EH (cell line): ENCODE results near the gene WDR89.
"Not testable (repeated sequence)": the region's sequence is repeated elsewhere in the genome, so short reads cannot be mapped to it uniquely, and the experiment has no call there.

Experiments
- DNase-seq: peaks from one replicate; pipeline ENCODE4 v3.0.0-alpha.2; 2015; ENCODE audit warnings: low read depth

WDR89 gene

GRCh38 chr14:63596998-63597658, 44.5 kb downstream of the WDR89 start:
- no peak for DNase-seq

- no peak for DNase-seq
These were observed 47.0 kb downstream of the WDR89 start for GRCh38 chr14:63594455-63595372.

- not testable (repeated sequence) for DNase-seq
These were observed 58.6 kb downstream of the WDR89 start for GRCh38 chr14:63583046-63583445.

GRCh38 chr14:63581491-63581890, 60.2 kb downstream of the WDR89 start:
- DNase-seq: no peak

- no peak for DNase-seq
These were observed 63.4 kb downstream of the WDR89 start for GRCh38 chr14:63578300-63578699.

- peak; percentile 53 for DNase-seq
These were observed 68.1 kb downstream of the WDR89 start for GRCh38 chr14:63573581-63573980.

GRCh38 chr14:63565448-63565847, 76.2 kb downstream of the WDR89 start:
- no peak for DNase-seq

- peak; percentile 31 for DNase-seq
These were observed 77.4 kb downstream of the WDR89 start for GRCh38 chr14:63564318-63564717.

GRCh38 chr14:63563370-63564026, 78.2 kb downstream of the WDR89 start:
- DNase-seq: peak; percentile 57

- no peak for DNase-seq
These were observed 79.3 kb downstream of the WDR89 start for GRCh38 chr14:63562405-63562804.

- no peak for DNase-seq
These were observed 86.1 kb downstream of the WDR89 start for GRCh38 chr14:63555572-63555971.

- peak; percentile 59 for DNase-seq
These were observed 90.3 kb downstream of the WDR89 start for GRCh38 chr14:63551332-63551731.

GRCh38 chr14:63547798-63548335, 93.8 kb downstream of the WDR89 start:
- no peak for DNase-seq
